Activated naive CD8-positive, alpha-beta T cell treated with anti-CD3 and anti-CD28 coated beads, Interleukin-2, amount 50 U/mL, for 16 hours (primary cell): ENCODE results near the gene FRMPD2.
"Not testable (repeated sequence)": the region's sequence is repeated elsewhere in the genome, so short reads cannot be mapped to it uniquely, and the experiment has no call there.

Experiments used
- DNase-seq: peaks from one replicate; pipeline ENCODE4 v3.0.0-alpha.2; 2020; ENCODE audit warnings: low read depth, low spot score

FRMPD2 gene

DNA sequence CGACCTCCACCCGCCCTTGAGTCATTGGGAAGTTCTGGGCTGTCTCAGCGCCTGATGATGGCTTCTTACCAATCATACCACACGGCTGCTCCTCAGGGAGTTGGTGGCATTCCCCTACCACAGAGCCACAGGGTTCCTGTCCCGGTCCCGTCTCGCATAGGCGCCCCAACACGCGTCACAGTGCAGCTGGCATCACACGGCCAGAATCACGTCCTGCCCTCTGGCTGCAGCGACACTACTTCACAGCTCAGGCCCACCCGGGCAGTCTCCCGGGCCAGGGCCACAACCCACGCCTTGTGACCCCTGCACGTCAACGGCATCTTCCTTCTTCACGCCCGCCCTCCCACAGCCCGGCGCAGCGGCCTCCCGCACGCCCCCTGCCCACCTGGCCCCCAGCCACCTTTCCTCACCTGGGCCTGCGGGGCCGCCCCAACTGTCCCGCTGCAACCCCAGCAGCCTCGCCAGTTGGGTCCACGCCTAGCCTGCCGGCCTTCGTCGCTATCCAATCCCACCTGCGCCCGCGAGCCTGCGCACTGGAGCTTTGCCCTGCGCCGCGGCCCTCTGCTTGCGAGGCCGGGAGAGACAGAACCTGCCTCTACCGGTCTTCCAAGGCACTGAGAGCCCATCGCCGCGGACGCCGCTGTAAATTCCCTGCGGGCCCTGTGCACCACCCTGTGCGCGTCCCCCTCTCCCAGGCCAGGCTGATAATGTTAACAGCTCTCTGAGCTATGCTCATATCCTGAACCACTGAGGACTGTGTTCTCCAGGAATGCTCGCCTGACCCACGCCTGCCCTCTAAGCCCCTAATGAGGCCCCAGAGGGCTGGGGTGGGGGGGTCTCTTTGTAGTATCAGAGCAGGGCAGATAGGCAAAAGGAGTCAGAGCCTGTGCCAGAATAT, 134.3 kb downstream of the FRMPD2 start:
- not testable (repeated sequence) for DNase-seq

- not testable (repeated sequence) for DNase-seq
Observed at GRCh38 chr10:48128954-48129353, 145.5 kb downstream of the FRMPD2 start.

DNA sequence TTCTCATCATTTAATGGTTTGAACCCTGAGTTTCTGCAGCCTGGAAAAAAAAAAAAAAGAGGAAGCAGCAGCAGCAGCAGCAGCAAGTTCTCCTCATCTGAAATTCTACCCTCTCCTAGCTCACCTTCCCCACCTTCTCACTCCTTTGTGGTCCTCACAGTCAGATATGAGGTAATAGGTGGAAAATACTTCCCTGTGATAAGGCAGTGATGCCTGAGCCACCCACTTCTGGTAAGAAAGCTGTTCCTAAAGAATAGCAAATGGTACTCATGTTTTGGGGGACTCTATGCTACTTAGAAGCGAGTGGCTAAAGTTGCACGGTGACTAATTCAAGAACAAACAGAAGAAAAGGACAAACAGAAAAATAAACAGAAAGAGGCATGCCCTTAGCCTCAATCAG, 148.2 kb downstream of the FRMPD2 start:
- DNase-seq, result not testable (repeated sequence)

GRCh38 chr10:48125631-48126030, 148.9 kb downstream of the FRMPD2 start:
- DNase-seq, result not testable (repeated sequence)

GRCh38 chr10:48122618-48123017, 151.9 kb downstream of the FRMPD2 start:
- DNase-seq, result not testable (repeated sequence)

DNA sequence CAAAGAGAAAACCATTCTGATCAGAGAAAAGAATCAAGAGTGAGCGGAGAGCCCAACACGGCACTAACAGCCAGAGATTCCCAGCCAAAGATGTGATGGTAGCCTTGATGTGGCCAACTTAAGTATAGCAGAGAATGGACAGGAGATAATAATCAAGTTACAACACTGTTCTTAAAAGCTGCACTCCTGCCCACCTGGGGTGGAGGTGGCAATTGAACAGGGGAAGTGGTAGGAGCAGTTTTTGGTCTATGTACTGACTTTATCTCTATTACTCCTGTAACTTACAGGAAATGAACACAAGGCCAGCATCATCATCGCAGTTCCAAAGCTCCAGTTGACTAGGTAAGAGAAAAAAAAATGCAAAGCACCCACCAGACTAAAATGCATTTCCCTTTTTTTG, 164.2 kb downstream of the FRMPD2 start:
- DNase-seq, result not testable (repeated sequence)
